NCI-H226 (cell line): ENCODE results near the gene KCNK4.

Experiments
- DNase-seq: peaks from one replicate; pipeline ENCODE4 v3.0.0-alpha.2; 2015

Gene KCNK4

DNA sequence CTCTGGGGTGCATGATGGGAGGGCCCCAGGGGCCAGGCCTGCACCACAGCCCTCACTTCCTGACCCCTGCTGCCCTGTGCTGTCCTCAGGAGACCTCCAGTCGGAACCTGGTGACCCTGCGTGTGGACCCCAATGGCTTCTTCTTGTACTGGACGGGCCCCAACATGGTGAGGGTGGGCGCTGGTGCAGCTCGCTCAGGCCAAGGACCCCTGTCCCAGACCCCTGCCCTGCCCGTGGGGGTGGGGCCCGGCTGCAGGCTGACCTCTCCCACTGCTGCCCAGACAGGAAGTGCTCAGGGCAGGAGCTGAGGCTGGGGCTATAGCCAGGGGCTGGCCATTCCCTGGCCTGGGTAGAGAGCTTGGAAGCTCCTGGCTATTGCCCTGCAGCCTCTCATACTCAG, 36.8 kb upstream of the KCNK4 start:
- no peak for DNase-seq

DNA sequence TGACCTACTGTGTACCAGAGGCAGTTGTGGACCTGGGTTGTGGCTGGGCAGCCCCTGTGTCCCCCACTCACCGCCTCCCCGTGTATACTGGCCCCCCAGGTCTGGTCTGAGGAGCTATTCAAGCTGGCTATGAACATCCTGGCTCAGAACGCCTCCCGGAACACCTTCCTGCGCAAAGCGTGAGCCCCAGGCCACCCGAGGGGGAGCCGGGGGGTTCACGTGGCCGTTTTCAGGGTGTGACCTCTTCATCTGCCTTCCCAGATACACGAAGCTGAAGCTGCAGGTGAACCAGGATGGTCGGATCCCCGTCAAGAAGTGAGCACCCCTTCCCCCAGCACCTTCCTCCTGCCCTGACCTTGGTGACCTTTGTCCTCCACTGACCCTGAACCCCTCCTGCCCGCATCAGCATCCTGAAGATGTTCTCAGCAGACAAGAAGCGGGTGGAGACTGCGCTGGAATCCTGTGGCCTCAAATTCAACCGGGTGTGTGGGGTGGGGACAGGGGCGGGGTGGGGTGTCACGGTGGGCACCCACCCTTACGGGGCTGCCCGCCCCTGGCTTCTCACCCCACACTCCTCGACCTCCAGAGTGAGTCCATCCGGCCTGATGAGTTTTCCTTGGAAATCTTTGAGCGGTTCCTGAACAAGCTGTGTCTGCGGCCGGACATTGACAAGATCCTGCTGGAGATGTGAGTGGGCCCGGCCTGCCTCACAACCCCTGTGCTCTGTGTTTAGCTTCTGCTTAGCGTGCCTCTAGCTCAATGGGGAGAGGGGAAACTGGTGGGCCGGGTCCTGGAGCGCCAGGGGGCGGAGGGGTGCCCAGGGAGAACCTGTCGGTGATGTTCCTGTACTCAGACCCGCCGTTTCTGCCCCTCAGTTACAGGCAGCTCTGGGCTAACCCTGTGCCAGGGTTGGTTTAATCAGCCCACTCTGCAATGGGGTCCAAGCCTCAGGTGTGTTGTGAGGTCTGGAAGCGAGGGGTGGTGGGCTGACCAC, 35.7 kb upstream of the KCNK4 start:
- no peak for DNase-seq

DNA sequence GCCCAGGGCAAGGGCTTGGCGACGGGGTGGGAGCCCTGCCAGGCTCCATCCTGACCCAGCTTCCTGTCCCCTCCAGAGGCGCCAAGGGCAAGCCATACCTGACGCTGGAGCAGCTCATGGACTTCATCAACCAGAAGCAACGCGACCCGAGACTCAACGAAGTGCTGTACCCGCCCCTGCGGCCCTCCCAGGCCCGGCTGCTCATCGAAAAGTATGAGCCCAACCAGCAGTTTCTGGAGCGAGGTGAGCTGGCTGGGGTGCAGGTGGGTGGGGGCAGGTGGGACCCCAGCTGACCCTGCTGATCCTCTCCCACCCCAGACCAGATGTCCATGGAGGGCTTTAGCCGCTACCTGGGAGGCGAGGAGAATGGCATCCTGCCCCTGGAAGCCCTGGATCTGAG, 34.8 kb upstream of the KCNK4 start:
- no peak for DNase-seq

DNA sequence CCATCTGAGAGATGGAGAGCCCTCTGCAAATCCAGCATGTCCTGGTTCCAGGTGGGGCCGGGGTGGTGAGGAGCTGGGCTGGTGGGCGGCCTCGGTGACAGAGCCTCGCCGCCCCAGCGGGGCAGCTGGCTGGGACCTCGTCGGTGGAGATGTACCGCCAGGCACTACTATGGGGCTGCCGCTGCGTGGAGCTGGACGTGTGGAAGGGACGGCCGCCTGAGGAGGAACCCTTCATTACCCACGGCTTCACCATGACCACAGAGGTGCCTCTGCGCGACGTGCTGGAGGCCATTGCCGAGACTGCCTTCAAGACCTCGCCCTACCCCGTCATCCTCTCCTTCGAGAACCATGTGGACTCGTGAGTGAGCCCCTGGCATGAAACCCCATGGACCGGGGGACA, 32.7 kb upstream of the KCNK4 start:
- no peak for DNase-seq

DNA sequence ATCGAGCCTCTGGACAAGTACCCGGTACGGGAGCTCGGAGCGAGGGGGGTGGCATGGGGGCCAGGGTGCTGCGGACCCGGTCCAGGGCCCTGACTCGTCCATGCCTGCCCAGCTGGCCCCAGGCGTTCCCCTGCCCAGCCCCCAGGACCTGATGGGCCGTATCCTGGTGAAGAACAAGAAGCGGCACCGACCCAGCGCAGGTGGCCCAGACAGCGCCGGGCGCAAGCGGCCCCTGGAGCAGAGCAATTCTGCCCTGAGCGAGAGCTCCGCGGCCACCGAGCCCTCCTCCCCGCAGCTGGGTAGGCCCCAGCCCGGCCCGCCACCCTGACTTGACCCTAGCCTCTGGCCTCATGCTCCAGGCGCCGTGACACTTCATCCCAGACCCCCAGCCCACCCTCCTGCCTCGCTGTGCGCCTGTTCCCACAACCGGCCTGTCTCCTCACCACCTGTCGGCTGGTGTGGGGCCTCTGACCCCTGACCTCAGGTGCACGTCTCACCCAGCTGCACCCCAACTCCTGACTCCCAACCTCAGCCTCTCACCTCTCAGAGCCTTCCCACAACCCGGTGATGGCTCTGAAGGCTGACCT, 32.1 kb upstream of the KCNK4 start:
- DNase-seq: no peak

DNA sequence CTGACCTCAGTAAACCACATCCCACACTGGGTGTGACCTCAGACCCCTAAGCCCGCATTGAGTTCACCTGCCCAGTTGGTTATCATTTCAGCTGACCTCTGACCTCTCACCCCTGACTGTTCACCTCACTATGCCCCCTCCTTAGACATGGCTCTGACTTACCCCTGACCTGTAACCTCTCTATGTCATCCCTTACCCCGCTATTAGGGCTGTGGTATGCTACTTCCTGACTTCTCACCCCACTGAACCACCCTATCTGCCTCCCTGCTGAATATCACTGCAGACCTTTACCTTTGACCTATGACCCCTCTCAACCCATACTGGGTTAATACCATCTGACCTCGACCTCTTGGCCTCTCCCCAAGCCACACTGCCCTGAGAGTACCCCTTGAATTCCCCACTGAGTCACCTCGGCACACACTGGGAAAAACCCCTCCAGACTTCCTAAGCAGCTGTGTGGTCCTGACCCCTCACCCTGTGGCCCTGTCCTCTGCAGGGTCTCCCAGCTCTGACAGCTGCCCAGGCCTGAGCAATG, 31.5 kb upstream of the KCNK4 start:
- DNase-seq: no peak

DNA sequence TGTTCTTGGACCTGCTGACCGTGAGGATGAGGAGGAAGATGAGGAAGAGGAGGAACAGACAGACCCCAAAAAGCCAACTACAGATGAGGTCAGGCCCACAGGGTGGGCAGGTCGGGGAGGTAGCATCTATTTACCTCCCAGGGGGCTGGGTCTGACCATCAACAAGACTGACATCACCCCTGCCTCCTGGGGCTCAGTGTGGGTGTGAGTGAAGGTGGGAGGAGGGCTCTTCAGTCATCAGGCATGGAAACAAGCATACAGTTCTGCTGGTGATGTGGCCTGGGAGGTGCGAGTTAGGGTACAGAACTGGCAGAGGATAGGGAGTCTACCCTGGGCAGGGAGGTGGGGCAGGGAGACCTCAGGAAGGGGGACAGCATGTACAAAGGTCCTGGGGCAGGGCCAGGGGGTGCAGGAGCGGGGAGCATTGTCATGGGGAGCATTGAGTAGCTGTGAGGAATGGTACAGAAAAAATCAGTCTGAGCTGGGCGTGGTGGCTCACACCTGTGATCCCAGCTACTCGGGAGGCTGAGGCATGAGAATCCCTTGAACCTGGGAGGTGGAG, 30.9 kb upstream of the KCNK4 start:
- DNase-seq: no peak

DNA sequence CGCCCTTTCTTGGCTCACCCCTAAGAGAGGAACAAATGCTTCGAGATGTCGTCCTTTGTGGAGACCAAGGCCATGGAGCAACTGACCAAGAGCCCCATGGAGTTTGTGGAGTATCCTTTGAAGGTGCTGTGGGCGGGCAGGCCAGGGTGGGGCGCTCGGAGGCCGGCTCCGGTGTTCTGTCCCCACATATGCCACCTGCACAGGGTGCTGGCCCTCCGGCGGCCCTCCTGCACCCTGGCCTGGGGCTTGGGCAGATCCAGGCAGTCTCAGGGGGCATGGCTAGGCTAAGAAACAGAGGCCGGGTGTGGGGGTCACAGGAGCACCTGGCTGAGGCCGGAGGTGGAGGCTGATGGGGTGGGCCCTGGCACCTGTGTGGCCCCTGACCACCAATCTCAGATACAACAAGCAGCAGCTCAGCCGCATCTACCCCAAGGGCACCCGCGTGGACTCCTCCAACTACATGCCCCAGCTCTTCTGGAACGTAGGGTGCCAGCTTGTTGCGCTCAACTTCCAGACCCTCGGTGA, 29.5 kb upstream of the KCNK4 start:
- no peak for DNase-seq

DNA sequence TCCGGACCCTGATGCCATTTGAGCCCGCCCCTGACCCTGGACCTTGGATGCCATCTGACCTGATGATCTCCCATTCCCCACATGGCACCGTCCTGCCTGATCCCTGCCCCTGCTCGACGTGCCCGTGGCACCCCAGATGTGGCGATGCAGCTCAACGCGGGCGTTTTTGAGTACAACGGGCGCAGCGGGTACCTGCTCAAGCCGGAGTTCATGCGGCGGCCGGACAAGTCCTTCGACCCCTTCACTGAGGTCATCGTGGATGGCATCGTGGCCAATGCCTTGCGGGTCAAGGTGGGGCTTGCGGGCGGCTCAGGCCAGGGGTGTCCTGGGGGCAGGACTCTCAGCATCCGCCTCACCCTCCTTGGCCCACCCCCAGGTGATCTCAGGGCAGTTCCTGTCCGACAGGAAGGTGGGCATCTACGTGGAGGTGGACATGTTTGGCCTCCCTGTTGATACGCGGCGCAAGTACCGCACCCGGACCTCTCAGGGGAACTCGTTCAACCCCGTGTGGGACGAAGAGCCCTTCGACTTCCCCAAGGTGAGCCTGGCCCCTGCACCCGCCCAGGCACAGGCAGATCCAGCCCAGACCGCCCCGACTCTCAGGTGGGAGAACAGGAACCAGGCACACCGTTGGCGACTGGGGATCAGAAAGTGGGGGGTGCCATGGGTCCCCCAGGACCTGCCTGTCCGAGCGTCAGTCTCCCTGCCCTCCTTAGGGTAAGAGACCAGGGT, 28.7 kb upstream of the KCNK4 start:
- DNase-seq: no peak

DNA sequence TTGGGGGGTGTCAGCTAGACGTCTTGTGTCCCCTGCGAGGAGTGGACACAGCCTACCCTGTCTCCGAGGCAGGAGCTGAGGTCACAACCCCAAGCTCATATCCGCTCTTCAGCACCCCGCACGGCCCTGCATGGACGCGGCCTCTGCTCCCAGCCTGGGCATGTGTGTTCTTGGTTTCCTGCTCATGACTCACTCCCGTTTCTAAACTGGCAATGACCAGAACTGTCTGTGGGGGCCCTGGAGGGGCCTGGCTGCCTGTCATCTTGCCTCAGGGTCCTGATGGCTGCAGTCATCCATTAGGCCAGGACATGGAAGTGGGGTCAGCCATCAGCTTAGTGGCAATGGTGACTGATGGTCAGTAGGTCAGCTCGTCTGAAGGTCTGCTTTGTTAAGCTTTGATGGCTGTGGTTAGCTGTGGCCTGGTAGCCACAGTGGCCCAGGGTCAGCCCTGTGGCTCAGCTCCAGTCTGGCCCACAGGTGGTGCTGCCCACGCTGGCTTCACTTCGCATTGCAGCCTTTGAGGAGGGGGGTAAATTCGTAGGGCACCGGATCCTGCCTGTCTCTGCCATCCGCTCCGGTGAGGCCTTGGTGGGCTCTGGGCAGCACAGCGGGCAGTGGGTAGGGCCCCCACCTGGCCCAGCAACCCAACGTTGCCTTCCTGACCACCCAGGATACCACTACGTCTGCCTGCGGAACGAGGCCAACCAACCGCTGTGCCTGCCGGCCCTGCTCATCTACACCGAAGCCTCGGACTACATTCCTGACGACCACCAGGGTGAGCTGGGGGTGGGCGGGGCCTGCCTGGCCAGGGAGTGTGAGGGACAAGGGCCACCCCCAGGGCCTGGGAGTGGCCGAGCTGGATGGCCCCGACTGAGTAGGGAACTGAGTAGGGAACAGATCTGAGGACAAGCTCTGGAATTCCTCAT, 27.8 kb upstream of the KCNK4 start:
- DNase-seq: peak; percentile 33

DNA sequence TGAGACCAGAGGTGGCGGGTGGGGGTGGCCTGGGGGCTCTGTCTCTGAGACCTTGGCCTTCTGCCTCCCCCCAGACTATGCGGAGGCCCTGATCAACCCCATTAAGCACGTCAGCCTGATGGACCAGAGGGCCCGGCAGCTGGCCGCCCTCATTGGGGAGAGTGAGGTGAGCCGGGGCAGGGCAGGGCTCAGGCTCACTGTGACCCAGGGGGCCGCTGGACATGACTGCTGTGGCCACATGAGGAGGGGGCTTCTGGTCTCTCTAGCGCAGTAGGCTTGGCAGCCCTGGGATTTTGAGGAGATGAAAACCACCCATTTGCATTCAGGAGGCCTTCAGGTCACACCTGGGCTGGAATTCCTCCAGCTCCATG, 27.2 kb upstream of the KCNK4 start:
- no peak for DNase-seq

DNA sequence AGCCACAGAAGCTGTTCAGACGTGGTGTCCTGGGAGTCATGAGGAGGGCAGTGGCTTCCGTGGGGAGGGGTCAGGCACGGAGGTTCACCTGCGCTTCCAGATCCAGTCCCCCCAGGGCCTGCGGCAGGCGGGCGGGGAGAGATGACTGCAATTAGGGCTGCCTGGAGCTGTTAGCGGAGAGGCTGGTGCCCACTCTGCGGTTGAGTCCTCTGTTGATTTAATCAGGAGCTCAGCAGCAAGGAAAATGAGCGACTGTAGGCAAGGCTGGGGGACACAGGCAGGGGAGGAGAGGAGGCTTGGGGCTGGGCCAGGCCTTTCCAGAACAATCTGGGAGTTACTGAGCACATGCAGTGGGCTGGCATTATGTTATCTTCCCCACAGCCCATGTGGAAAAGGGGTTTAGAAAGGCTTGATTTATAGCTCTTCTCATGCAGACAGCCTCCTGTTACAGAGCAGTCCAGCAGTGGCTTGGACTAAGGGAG, 26.7 kb upstream of the KCNK4 start:
- no peak for DNase-seq

DNA sequence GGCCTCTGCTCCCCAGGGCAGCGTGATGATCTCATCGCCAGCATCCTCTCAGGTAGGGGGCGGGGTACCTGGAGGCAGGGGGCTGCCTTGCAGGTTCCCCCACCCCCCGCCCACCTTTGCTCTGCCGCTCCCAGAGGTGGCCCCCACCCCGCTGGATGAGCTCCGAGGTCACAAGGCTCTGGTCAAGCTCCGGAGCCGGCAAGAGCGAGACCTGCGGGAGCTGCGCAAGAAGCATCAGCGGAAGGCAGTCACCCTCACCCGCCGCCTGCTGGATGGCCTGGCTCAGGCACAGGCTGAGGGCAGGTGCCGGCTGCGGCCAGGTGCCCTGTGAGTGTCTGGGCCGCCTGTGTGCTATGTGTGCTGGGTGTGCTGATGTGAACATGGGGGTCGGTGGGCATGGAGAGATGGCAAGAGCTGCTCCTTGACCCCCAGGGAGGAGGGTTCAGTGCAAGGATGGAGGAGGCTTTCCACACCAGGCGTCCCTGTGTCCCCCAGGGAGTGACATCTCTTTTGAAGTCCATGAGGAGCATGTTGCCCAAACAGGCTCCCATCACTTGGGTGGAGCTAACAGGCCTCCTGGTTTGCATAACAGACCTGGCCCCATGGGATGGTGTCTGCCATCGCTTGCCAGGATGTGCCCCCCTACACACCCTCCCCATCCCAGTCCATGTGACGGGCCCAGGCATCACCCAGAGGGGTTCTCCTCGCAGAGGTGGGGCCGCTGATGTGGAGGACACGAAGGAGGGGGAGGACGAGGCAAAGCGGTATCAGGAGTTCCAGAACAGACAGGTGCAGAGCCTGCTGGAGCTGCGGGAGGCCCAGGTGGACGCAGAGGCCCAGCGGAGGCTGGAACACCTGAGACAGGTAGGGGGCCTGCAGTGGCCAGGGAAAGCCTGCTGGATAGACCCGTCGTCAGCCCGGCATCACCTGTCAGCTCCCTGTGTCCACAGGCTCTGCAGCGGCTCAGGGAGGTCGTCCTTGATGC, 25.6 kb upstream of the KCNK4 start:
- DNase-seq: no peak

DNA sequence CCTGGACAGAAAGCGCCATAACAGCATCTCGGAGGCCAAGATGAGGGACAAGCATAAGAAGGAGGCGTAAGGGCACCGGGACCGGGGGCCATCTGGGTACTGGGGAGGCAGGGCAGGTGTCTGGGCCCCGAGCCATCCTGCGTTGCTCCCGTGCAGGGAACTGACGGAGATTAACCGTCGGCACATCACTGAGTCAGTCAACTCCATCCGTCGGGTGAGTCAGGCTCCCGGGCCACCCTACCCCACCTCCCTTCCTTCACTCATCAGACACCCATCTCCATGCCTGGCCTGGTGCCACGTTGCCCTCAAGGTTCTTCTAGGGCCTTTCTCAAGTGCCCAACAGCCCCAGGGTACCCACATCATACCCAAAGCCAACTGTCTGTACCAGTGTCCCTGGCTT, 24.8 kb upstream of the KCNK4 start:
- DNase-seq: peak; percentile 45

DNA sequence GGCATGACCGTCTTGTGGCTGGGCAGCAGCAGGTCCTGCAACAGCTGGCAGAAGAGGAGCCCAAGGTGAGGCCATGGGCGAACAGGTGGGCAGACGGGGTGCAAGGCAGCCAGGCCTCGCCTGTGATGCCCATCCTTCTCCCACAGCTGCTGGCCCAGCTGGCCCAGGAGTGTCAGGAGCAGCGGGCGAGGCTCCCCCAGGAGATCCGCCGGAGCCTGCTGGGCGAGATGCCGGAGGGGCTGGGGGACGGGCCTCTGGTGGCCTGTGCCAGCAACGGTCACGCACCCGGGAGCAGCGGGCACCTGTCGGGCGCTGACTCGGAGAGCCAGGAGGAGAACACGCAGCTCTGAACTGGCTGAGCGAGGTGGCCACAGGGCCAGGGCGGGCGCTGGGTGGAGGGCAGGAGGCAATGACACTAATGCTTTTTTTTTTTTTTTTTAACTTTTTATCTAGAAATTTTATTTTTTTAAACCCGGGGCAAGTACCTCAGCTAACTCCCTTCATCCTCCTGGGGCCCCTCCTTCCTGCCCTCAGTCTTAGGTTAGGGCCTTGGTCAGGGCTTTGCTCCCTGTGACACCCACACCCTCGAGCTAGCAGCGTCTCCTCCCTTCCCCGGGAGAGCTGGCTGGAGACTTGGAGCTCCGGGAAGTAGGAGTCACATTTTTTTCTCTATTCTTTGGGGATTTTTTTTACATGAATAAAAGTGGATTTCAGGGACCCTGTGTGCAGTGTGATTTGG, 23.7 kb upstream of the KCNK4 start:
- DNase-seq: no peak

DNA sequence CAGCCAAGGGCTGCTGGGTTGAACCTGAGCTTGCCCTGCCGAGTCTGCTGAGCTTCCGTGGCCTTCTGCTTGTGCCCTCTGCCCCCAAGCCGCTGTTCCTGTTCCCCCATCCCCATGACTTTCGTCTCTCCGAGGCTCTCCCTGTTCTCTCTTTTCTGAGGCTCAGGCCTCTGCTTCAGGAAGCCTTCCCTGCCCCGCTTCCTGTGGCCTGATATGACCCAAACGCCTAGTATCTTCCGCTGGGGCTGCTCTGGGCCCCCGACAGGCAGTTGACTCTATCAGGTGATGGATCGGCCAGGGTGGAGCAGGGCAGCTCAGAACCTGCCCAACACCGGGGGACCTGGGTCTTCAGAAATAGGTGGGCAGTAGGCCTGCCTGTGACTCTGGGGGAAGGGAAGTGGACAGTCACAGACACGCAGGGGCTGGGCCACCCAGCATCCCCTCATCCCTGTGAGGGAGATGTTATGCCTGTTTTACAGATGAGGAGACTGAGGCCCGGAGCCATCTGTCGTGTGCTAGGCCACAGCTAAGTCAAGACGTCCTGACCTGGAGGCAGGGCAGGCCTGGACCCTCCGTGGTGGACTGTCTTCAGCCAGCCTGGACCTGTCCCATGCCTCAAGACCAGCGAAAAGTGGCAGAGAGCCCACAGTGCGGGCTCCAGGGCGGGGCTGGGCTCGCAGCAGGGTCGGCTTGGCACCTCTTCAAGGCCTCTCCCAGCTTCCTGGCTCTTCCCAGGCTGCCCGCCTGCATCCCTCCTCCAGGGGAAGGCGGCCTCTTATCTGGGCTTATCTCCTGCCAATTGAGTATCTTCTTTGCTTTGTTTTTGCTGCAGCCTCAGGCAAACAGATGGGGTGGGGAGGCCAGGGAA, 22.8 kb upstream of the KCNK4 start:
- DNase-seq: peak; percentile 95

DNA sequence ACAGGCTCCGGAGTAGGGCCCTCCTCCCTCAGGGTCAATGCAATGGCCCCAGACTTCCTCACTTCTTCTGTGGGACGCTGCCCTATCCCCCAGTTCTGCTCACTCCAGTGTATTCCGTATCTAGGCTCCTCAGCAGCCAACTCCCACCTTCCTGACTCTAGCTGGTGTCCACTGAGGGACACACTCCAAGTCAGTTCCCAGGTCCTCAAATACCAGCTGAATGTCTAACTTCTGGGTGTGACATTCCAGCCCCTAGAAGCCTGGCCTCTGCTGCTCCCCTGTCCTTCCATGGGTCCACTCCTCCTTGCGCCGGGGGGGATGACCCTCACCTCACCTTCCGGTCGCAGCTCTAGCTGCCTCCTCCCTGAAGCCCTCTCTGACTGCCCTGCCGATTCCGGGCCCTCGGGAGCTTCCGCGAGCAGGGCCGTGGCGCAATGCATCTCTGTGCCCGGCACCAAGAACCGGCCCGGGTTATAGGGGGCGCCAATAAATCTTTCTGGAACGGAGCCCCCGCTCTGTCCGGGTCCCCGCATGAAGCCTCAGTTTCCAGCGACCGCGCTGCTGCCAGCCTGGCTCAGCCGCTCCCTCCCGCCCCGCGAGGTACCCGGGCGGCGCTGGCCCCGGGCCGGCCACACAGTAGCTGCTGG, 22.1 kb upstream of the KCNK4 start:
- DNase-seq: peak; percentile 77
